ENCODE measurements around the gene FSIP1. TPM values are rescaled to one million over a fixed set of nuclear protein-coding genes. Genes with fewer than 3 reads are reported as not detected.

The FSIP1 gene
- total RNA-seq, 1 donor from 2014 or later, result 0.53 TPM

GRCh38 chr15:39798382-39798781 lies 15.7 kb upstream of the FSIP1 start:
- TF ChIP-seq CTCF (IDR thresholded peaks at IDR 0.05), result no peak
- no peaks in the 10 kb centered on the region for H3K4me1 Mint-ChIP-seq
- DNase-seq, result no peak
- H3K36me3 Mint-ChIP-seq (ENCODE audit: low read depth), result no peaks in the 10 kb centered on the region
- H3K4me3 Mint-ChIP-seq, result no peak overlapping the region
- no peaks in the 10 kb centered on the region for H3K9me3 Mint-ChIP-seq
- ATAC-seq (ENCODE audit: low read depth), result no peak
- ChIA-PET POLR2A (interaction anchor here (0.5 kb wide), 1 partner anchor 185 kb away, joined by 3 read pairs; no protein-coding TSS in a partner anchor), CTCF (interaction anchor here (1.3 to 1.7 kb wide), 3 partner anchors 10 to 512 kb away, joined by 4 to 5 read pairs (median 5); no protein-coding TSS in a partner anchor)
- intact Hi-C loops (cut with micrococcal nuclease), result no loop called here
- no peak overlapping the region for H3K27ac Mint-ChIP-seq
- H3K27me3 Mint-ChIP-seq, result peaks cover 28% of the 10 kb centered on the region

DNA sequence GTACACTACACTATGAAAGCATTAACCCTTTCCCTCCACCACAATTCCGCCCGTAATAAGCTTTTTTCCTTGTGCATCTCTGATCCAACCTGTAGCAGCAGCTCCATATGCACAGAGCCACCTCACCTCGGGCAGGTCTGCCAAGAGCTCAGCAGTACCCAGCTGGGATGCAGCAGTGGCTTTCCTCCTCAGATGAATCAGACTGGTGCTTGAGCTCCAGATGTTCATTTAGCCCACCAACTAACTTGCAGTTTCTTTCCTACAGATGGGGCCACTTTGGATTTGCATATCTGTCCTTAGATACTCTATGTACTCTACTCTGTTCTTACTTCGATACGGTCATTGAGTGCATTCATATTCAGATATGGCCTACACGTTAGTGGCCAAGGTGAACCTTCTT lies 14.8 kb upstream of the FSIP1 start:
- CTCF ChIA-PET, result no interaction called here
- POLR2A ChIA-PET, result interaction anchor here (0.9 kb wide), 1 partner anchor 15 kb away, joined by 4 read pairs; the partner anchor contains the start of gene FSIP1
- intact Hi-C loops (cut with micrococcal nuclease), result no loop called here
- Mint-ChIP-seq H3K4me3 (no peak overlapping the region), H3K9me3 (no peaks in the 10 kb centered on the region), H3K36me3 (ENCODE audit: low read depth) (no peaks in the 10 kb centered on the region), H3K27me3 (peaks cover 28% of the 10 kb centered on the region), H3K4me1 (no peaks in the 10 kb centered on the region), H3K27ac (no peak overlapping the region)
- no peak for ATAC-seq (ENCODE audit: low read depth)
- no peak for DNase-seq
- TF ChIP-seq CTCF (IDR thresholded peaks at IDR 0.05), result no peak

- ChIA-PET CTCF (no interaction called here), POLR2A (interaction anchor here (0.9 kb wide), 1 partner anchor 14 kb away, joined by 4 read pairs; the partner anchor contains the start of gene FSIP1)
- TF ChIP-seq CTCF (IDR thresholded peaks at IDR 0.05), result no peak
- Mint-ChIP-seq H3K4me1 (no peaks in the 10 kb centered on the region), H3K4me3 (no peak overlapping the region), H3K27me3 (peaks cover 28% of the 10 kb centered on the region), H3K36me3 (ENCODE audit: low read depth) (no peaks in the 10 kb centered on the region), H3K9me3 (no peaks in the 10 kb centered on the region), H3K27ac (no peak overlapping the region)
- intact Hi-C loops (cut with micrococcal nuclease), result no loop called here
- ATAC-seq (ENCODE audit: low read depth) (no peak), DNase-seq (no peak)
Measured at GRCh38 chr15:39796601-39797000, 14.0 kb upstream of the FSIP1 start.

DNA sequence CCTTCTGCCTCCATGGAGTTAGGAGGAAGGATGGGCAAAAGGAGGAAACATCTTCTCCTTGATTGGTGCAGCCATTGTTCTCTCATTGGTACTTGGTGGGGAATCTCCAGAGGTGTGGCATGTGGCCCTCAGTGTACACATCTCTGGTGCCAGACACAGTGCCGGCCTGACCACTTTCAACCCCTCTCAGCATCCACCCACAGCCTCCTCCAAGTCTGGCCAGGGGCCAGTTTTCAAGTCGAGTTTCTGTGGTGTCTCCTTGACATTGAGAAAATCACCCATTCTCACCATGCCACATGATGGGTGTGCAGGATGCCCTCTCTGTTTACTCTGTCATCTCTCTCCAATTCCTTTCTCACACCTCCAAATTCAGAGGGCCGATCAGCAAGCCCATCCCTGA lies 12.8 kb upstream of the FSIP1 start:
- intact Hi-C loops (cut with micrococcal nuclease), result no loop called here
- no peak overlapping the region for H3K4me3 Mint-ChIP-seq
- no peaks in the 10 kb centered on the region for H3K4me1 Mint-ChIP-seq
- TF ChIP-seq CTCF (IDR thresholded peaks at IDR 0.05), result no peak
- ATAC-seq (ENCODE audit: low read depth) (no peak), DNase-seq (no peak)
- no peaks in the 10 kb centered on the region for H3K9me3 Mint-ChIP-seq
- no peaks in the 10 kb centered on the region for H3K36me3 Mint-ChIP-seq (ENCODE audit: low read depth)
- H3K27me3 Mint-ChIP-seq, result peaks cover 26% of the 10 kb centered on the region
- no peak overlapping the region for H3K27ac Mint-ChIP-seq
- ChIA-PET CTCF (no interaction called here), POLR2A (no interaction called here)

DNA sequence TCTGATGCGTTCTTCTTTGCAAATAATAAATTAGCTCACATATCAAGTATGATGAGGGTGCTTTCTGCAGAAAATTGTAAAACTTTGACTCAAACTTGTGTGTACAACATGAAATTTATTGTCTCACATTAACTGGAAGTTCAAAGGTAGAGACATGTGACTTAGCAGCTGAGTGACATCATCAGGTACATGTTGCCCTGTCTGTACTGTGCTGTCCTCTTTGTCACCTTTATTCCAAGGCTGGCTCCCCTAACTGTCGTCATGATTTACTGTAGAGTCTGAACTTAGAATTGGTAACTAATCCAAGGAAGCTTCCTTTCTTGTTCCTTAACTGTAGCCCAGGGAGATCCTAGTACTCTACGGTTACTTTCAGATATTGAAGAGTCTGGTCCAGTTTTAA lies 12.3 kb upstream of the FSIP1 start:
- intact Hi-C loops (cut with micrococcal nuclease), result no loop called here
- ATAC-seq (ENCODE audit: low read depth) (no peak), DNase-seq (no peak)
- Mint-ChIP-seq H3K36me3 (ENCODE audit: low read depth) (no peaks in the 10 kb centered on the region), H3K9me3 (no peaks in the 10 kb centered on the region), H3K27ac (no peak overlapping the region), H3K4me3 (no peak overlapping the region), H3K4me1 (no peaks in the 10 kb centered on the region), H3K27me3 (peaks cover 26% of the 10 kb centered on the region)
- CTCF ChIA-PET, result no interaction called here
- POLR2A ChIA-PET, result interaction anchor here (1.1 kb wide), 1 partner anchor 12 kb away, joined by 5 read pairs; the partner anchor contains the start of gene FSIP1
- no peak for TF ChIP-seq CTCF (IDR thresholded peaks at IDR 0.05)
